DMS53 treated with DMSO at 0.1 percent for 48 hours (cell line): ENCODE results near the gene TTK.

Source experiments
- DNase-seq: peaks from one replicate; lab custom pipeline; 2025; ENCODE audit not compliant: unreplicated experiment; lab: John Stamatoyannopoulos, UW

TTK gene

GRCh38 chr6:80004173-80005072, at the start of gene TTK:
Gene TTK, plus strand, starts transcription at chr6:80004649. Its CDS starts 1,195 bp downstream, at chr6:80005844.
- peak; percentile 79 for DNase-seq

DNA sequence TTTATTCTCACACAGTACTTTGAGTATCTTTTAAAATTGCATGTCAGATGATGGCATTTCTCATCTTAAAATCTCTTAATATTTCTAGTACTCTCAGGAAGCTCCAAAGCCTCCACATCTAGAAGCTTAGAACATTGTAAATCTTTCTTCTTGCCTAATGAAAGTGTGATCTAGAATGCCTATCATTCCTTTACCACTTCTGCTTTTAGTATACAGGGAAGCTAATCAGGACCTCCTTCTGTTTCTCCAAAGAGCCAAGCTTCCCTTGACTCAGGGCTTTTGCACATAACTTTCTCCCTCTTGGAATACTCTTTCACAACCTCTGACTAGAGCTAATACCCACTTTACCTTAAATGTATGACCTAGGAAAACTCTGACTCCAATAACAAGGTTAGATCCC, 49.6 kb upstream of the TTK start:
- DNase-seq: no peak

- no peak for DNase-seq
Observed at GRCh38 chr6:79964607-79965081, 39.8 kb upstream of the TTK start.

DNA sequence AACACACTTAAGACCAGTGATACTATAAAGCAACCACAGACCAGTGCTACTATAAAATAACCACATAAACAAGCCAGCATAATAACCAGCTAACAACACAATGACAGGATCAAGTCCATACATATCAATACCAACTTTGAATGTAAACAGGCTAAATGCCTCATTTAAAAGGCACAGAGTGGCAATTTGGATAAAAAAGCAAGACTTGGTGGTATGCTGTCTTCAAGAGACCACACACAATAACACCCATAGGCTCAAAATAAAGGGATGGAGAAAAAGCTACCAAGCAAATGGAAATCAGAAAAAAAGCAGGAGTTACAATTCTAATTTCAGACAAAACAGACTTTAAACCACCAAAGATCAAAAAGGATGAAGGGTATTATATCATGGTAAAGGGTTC, 37.3 kb upstream of the TTK start:
- no peak for DNase-seq

GRCh38 chr6:79969784-79970183, 34.7 kb upstream of the TTK start:
- no peak for DNase-seq

DNA sequence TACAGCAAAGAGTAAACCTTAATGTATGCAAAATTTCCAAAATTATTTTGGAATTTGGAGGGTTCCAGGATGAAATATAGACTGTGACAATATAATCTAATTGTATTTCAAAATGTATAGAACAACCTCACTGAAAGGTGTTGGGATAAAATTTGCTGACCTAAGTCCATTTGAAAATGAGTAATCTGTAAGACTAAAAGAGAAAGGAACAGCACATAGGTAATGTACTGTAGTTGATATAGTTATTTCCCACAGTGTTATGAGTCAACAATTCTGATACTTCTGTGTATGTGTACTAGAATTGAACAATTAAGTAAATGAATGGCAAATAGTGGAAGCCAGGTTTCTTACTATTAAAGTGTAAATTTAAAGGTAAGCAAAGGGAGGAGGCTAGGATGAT, 33.3 kb upstream of the TTK start:
- DNase-seq: no peak

DNA sequence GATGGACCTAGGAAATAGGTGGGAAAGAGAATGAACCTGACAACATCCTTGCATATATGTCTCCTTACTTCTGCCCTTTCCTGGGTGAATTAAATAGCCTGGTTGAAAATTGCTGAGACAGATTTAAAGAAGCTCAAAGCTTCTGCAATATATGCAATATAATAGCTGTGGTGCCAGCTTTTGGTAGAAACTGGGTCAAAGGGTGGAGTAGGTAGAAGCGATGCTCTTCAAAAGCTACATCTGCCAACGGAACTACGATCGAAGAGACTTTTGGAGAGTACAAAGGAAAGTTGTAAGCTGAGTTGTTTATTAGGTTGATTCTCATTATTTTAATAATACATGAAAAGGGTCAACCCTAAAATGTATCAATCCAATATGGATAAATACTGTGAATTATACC, 22.8 kb upstream of the TTK start:
- DNase-seq: no peak

GRCh38 chr6:79984261-79984660, 20.2 kb upstream of the TTK start:
- no peak for DNase-seq

- DNase-seq: no peak
Observed at GRCh38 chr6:79985128-79985527, 19.3 kb upstream of the TTK start.

DNA sequence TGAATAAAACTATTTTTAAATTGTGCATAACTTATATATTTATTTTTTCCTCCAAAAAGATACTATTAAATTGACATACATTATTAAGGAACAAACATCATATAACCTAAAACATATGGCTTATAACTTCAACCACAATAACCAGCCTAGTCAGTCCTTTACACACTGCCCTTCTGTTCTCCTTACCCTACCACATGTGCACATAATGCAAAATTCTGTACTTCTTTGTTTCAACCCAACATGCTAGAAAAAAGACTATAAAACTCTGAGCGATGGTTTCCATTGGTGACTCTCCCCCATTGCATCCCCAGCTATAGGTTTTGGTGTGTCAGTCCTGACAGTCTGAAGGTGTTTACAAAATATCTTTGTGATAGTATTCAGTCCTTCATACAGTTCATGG, 14.8 kb upstream of the TTK start:
- DNase-seq: no peak

GRCh38 chr6:79993012-79993910, 11.2 kb upstream of the TTK start:
- no peak for DNase-seq

- DNase-seq: no peak
Observed at GRCh38 chr6:79993911-79994309, 10.5 kb upstream of the TTK start.

GRCh38 chr6:79997728-79998127, 6.7 kb upstream of the TTK start:
- DNase-seq: no peak

GRCh38 chr6:80001337-80001736, 3.1 kb upstream of the TTK start:
- DNase-seq: no peak

DNA sequence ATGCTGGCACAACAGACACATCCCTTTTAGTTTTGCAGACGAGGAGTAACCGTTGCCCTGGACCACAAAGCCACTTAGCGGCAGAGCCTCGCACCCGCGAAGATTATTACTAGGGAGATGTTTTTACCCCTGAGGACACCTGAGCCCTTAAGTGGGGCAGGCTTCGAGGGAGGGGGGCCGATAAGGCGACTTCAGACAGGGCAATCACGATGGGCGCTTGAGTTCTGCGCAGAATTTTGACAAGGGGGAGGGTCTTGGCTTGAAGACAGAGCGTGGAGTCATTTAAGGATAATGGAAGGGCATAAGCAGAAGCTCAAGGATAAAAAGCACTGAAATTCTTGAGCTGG, 650 bp upstream of the TTK start:
- no peak for DNase-seq

GRCh38 chr6:80005406-80005805, 957 bp downstream of the TTK start:
- DNase-seq: no peak

- DNase-seq: no peak
Observed at GRCh38 chr6:80006541-80006940, 2.1 kb downstream of the TTK start.

GRCh38 chr6:80009531-80009930, 5.1 kb downstream of the TTK start:
- DNase-seq: no peak

DNA sequence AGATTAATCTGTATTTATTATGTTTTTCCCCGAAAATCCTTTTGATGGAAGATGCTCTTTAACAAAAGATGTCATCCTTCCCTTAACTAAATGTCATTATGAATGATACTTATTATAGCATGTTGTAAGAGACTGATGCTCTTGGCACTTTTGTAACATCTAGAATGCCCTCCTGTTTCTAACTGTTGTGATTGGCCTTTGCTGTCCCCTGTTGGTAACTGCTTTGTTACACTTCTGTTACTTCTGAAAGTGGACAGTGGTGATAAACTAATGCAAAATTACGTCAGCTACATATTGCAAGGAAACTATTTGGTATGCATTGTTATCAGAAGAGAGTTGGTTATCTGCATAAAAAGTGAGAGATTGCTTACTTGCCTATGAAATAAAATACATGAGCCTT, 5.8 kb downstream of the TTK start:
- DNase-seq: no peak

DNA sequence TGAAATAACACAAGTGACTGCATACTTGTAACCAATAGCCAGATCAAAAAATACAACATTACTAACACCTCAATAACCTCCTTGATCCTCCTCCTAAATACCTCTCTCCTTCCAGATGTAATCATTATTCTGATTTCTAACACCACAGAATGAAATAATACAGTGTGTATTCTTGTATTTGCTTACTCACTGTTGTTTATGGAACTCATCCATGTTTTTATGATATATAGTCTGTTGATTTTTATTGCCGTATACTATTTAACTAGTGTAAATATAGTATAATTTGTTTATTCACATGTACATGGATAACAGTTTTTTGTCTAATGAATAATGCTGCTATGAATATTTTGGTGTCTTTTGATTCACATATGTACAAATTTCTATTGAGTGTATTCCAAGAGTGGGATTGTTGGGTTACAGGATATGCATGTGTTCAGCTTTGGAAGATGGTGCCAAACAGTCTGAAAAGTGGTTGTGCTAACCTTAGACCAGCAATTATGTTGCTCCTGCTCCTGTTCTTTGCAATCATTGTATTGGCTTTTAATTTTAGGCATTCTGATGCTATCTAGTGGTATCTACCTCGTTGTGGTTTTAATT, 11.5 kb downstream of the TTK start:
- DNase-seq: no peak

GRCh38 chr6:80020381-80021120, 16.1 kb downstream of the TTK start:
- no peak for DNase-seq
